Measurements from ENCODE around the gene CDYL2. TPM values are rescaled to one million over a fixed set of nuclear protein-coding genes. Genes with fewer than 3 reads are reported as not detected.

Gene CDYL2
- total and polyA plus RNA-seq, 2 donors (not counting 3 experiments of a cell fraction or from before 2014, with no cell fraction given) = 7.1 to 71.3 TPM

- Histone ChIP-seq H3K27ac (ENCODE audit: insufficient read depth, low read depth, low read length) (no peak overlapping the region), H3K4me1 (ENCODE audit: control insufficient read depth, extremely low read depth, insufficient read depth, low read length) (peaks cover 5% of the 10 kb centered on the region), H3K79me2 (ENCODE audit: control insufficient read depth, insufficient read depth, low read length) (peaks cover 97% of the 10 kb centered on the region), H4K20me1 (replicated peaks; ENCODE audit: control insufficient read depth, extremely low read depth, insufficient read depth, low read length) (peaks cover 21% of the 10 kb centered on the region), H3K27me3 (ENCODE audit: control insufficient read depth in 2 of 2, insufficient read depth in 2 of 2, low read length in 2 of 2) (no peaks in the 10 kb centered on the region), H3K9me1 (replicated peaks; ENCODE audit: control insufficient read depth, extremely low read depth, insufficient read depth, low read length) (no peaks in the 10 kb centered on the region), H3K4me3 (replicated peaks in 1 of 3; ENCODE audit: insufficient read depth in 1 of 3, low read depth in 1 of 3, low read length in 3 of 3) (no peak overlapping the region), H2AFZ (ENCODE audit: low read depth, low read length) (no peak overlapping the region), H3K9ac (replicated peaks; ENCODE audit: extremely low read depth, insufficient read depth, low read length) (no peak overlapping the region), H3K9me3 (replicated peaks; ENCODE audit: control insufficient read depth, insufficient read depth, low read length) (no peaks in the 10 kb centered on the region), H3K4me2 (ENCODE audit: insufficient read depth, low read length) (no peak overlapping the region), H3K36me3 (ENCODE audit: control insufficient read depth in 2 of 2, extremely low read depth in 1 of 2, insufficient read depth in 2 of 2, low read length in 2 of 2) (no peaks in the 10 kb centered on the region)
- POLR2A ChIA-PET = no interaction called here
- DNase-seq (ENCODE audit: low read depth, low spot score) = no peak
- no peak for TF ChIP-seq MYC (IDR thresholded peaks at IDR 0.05; ENCODE audit: low read depth, low read length)
- no peak for TF ChIP-seq EZH2 (IDR thresholded peaks at IDR 0.05; ENCODE audit: borderline replicate concordance, low read depth, low read length, severe bottlenecking)
- dilution Hi-C loops (cut with MboI; ENCODE audit: extremely low pct_ligation_motif_present, low sequenced_read_pairs) = no loop called here
- intact Hi-C loops (cut with micrococcal nuclease) = no loop called here
- no peak for FAIRE-seq
- BruUV-seq (replicated peaks) = no TSS peak
- CTCF ChIA-PET = no interaction called here
Measured at GRCh38 chr16:80784951-80785350, 19.4 kb downstream of the CDYL2 start.

GRCh38 chr16:80778703-80779102, 25.7 kb downstream of the CDYL2 start:
- DNase-seq (ENCODE audit: low read depth, low spot score) (peak; percentile 63), FAIRE-seq (peak; percentile 59)
- Histone ChIP-seq H3K27ac (ENCODE audit: insufficient read depth, low read depth, low read length) (peak overlapping the region; percentile 69), H3K9me1 (replicated peaks; ENCODE audit: control insufficient read depth, extremely low read depth, insufficient read depth, low read length) (no peaks in the 10 kb centered on the region), H2AFZ (ENCODE audit: low read depth, low read length) (no peak overlapping the region), H3K4me3 (replicated peaks in 1 of 3; ENCODE audit: insufficient read depth in 1 of 3, low read depth in 1 of 3, low read length in 3 of 3) (peak overlapping the region in 2 of 3 experiments; percentile 37 to 43), H3K9me3 (replicated peaks; ENCODE audit: control insufficient read depth, insufficient read depth, low read length) (no peaks in the 10 kb centered on the region), H3K9ac (replicated peaks; ENCODE audit: extremely low read depth, insufficient read depth, low read length) (peak overlapping the region; percentile 31), H3K79me2 (ENCODE audit: control insufficient read depth, insufficient read depth, low read length) (peaks cover 91% of the 10 kb centered on the region), H3K27me3 (ENCODE audit: control insufficient read depth in 2 of 2, insufficient read depth in 2 of 2, low read length in 2 of 2) (no peaks in the 10 kb centered on the region), H3K4me2 (ENCODE audit: insufficient read depth, low read length) (peak overlapping the region; percentile 97), H3K4me1 (ENCODE audit: control insufficient read depth, extremely low read depth, insufficient read depth, low read length) (peaks cover 21% of the 10 kb centered on the region), H3K36me3 (ENCODE audit: control insufficient read depth in 2 of 2, extremely low read depth in 1 of 2, insufficient read depth in 2 of 2, low read length in 2 of 2) (no peaks in the 10 kb centered on the region), H4K20me1 (replicated peaks; ENCODE audit: control insufficient read depth, extremely low read depth, insufficient read depth, low read length) (peaks cover 12% of the 10 kb centered on the region)
- BruUV-seq (replicated peaks) = no TSS peak
- dilution Hi-C loops (cut with MboI; ENCODE audit: extremely low pct_ligation_motif_present, low sequenced_read_pairs) = no loop called here
- no peak for TF ChIP-seq POLR2A (IDR thresholded peaks at IDR 0.05; ENCODE audit: low read depth, low read length)
- TF ChIP-seq JUN (IDR thresholded peaks at IDR 0.05; ENCODE audit: borderline replicate concordance, insufficient read depth, insufficient read length, low read depth) = peak; percentile 26
- TF ChIP-seq FOS (IDR thresholded peaks at IDR 0.05; ENCODE audit: borderline replicate concordance, insufficient read depth, low read length) = peak; percentile 38
- intact Hi-C loops (cut with micrococcal nuclease) = no loop called here
- ChIA-PET POLR2A (no interaction called here), CTCF (interaction anchor here (0.7 to 1.0 kb wide), 2 partner anchors 53 to 252 kb away, joined by 3 read pairs; no protein-coding TSS in a partner anchor)
